NCI-H1694 (cell line): ENCODE results near the gene PLAAT3.
"Not testable (repeated sequence)": the region's sequence is repeated elsewhere in the genome, so short reads cannot be mapped to it uniquely, and the experiment has no call there.

Experiments used
- DNase-seq: peaks from one replicate; lab custom pipeline; 2025; lab: John Stamatoyannopoulos, UW

The PLAAT3 gene

DNA sequence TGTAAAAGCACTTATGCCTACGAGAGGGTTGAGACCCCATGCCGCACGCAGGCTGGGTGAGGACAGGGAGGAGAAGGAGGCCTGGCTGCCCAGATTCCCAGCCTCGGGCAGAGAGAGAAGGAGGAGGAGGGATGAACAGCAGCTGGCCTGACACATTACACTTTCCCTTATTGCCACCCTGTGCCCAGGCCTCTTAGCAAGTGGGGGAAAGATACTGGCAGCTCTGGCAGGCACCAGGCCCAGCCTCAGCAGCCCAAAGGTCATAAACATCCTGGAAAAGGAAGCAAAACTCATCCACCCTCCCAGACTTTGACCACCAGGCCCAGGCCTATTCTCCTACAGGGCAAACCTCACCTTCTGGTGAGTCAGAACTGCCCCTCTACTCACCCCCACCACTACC, 4.7 kb downstream of the PLAAT3 start:
- no peak for DNase-seq

DNA sequence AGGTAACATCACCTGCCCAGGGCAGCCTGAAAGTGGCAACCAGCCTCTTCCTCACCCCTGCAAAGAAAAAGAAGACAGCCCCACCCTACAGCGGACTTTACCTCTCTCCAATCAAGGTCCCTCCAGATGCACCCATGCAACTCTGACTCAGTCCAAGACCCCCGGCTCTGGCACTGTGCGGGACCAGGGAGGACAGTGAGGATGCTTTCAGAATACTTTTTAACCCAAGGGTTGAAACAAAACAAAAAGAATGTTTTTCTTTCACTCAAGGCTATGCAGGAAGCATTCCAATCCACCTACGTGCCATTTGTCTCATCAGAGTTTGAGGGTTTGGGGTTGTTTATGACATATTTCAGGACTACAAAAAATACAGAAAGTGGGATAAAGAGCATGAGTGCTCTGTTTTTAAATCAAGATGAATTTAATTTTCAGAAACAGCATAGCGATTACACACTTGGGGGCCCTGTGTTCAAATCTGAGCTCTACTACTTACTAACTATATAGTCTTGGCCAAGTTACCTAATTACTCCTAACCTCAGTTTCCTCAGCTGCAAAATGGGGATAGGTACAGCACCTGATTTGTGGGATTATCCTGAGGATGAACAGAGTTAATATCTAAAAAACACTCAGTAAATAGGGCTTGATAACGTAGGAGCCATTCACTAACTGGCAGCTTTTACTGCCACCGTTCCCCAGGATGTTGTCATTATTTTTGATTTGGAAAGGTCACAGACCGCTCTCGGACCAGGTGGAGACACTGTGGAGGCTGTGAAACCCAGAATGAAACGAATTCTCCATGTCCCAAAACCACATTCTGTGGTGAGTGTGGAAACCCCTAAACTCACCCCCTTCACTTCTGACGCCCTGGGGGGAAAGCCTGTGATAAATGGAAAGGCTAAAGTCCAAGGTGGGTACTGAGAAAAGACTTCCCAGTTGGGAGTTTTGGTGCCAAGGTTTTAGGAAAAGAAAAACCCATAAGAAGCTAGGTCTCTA, 5.6 kb downstream of the PLAAT3 start:
- no peak for DNase-seq

DNA sequence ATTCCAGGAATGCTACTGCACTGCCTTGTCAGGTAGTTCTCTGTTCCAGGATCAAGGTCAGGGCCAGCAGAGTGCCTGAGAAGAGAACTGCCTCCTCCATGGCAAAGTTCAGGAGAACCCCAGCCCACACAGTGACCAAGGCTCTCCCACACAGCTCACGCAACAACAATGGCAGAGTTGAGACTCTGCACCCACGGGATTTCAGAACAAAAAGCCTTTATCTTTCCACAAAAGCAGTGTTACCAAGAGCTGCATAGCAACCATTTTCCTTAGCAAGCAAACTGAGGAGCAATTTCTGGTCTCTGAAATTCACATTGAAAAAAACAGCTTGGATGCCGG, 11.1 kb downstream of the PLAAT3 start:
- DNase-seq: no peak

DNA sequence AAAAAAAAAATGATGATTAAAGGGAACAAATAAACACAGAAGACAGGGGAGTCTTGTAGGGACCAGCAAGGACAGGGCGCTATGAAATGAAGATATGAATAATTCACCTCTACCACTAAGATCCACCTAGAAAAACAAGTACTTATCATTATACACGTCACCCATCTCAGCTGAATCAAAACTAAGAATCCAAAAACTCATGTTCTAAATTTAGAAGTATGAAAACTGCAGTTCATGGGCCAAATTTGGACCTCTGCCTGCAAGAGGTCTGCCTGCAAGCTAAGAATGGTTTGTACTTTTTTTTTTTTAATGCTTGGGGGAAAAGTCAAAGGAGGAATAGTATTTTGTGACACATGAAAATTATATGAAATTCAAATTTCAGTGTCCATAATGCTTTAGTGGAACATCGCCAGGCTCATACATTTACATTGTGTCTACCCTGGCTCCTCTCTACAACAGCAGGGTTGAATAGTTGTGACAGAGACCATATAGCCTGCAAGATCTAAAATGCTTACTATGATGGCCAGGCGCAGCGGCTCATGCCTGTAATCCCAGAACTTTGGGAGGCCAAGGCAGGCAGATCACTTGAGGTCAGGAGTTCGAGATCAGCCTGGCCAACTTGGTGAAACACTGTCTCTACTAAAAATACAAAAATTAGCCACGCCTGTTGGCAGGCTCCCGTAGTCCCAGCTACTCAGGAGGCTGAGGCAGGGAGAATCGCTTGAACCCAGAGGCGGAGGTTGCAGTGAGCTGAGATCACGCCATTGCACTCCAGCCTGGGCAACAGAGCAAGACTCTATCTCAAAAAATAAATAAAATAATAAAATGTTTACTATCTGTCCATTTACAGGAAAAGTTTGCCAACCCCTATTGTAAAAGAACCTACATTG, 11.7 kb downstream of the PLAAT3 start:
- not testable (repeated sequence) for DNase-seq

DNA sequence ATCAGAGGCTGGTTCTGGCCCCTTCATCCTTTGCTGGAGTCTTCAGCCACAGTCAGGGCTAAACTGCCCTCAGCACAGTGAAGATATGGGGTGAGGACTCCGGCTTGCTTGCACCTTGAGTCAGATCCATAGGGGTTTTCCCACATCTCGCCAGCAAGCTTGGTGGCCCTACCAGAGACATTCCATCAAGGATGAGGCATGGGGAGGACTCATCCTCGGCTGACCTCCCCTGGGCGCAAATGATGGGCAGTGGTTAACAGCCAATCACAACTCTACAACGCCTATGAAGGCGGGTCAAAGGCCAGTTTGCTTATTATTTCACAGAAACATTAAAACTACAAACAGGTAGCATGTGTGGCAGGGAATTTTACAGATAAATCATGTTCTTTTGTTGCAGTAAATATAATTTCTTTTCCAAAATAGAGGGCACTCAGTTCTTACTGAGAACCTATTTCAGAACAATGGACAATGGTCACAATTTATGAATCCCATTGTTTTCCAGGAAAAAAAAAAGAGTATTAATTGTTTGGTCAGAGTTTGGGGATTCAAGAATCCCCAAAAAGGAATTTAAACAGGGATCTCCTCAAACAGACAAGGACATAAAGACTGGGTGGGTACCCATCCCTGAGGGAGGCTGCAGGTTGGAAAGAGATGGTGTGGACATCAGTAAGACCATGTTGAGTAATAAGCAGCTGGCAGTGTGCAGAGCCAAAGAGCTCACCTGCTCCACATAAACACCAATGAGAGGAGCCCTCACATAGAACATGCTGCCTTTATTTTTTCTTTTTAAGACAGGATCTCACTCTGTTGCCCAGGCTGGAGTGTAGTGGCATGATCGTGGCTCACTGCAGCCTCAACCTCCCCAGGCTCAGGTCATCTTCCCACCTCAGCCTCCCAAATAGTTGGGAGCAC, 14.8 kb downstream of the PLAAT3 start:
- no peak for DNase-seq

DNA sequence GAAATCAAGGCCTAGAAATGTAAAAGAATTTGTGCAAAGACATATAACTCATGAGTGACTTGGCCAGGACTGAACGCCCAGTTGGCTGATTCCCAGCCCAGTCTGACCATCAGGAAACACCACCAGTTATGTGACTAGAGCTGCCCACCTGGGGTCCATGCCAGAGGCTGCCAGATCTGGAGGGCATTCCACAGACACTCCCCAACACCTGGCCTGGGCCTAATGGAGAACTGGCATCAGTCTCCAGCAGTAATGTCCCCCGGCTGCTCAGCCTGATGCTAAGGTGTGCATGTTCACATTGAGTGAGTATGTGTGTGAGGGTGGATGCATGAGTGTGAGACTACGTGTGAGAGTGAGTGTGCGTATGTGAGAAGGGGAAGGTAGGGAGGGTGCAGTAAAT, 15.7 kb downstream of the PLAAT3 start:
- DNase-seq: no peak

DNA sequence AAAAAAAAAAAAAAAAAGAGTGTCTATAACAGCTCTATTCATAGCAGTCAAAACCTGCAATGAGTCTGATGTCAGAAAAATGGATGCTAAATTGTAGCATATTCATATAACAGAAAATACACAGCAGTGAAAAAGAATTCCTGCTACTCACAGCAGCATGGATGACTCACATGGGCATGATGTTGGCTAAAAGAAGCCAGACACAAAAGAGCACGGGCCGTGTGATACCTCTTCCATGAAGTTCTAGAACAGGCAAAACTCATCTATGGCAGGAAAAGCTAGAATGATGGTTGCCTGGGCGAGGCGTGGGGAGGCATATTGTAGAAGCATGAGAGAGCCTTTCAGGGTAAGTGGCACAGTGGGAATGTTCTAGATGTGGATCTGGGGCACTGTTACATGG, 18.9 kb downstream of the PLAAT3 start:
- DNase-seq: no peak

DNA sequence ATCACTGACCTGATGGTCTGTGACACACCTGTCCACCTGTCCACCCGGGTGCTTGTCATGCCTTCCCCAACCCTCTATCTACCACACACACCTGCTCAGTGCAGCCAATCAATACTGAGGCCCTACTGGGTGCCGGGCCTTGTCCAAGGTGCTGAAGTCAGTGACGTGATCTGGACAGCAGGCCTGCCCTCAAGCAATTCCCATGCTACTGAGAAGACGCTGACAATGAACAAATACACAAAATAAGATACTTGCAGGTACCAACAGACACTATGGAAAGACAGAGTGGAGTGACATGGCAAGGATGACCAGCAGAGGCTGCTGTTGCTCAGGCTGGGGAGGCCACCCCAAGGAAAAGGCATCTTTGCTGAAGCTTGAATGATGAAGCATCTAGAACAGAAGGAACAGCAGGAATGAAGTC, 21.2 kb downstream of the PLAAT3 start:
- no peak for DNase-seq

DNA sequence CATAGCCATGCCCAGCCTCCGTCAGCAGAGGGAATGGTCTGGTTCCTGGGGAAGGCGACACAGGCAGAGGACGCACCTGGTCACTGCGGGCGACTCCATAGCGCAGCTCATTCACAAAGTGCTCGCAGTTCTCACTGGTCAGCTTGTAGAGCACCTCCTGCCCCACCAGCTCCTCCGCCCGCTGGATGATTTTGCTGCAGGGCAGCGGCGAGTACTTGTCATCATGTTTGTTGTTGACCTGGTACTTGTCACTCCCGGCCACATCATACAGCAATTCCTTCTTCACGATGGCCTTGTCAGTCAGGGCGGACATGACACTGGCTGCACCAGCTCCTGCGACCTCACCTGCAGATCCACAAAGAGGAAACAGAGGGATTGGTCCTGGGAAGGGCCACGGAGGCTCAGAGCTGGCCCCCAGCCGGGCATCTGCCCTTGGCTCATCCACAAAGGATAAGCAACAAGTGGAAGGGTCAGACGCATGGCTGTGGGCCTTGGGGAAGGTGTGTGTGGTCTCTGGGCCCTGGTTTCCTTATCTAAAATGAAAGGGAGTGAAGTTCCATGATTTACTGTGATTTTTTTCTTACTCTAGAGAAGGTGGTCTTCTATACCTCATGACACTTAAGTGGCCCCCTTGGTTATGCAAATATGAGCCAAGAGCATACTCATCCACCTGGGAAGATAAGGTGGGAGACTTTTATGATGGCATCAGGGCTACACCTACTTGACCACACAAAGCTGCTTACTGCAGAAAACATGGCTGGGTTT, 24.0 kb downstream of the PLAAT3 start:
- DNase-seq: no peak

DNA sequence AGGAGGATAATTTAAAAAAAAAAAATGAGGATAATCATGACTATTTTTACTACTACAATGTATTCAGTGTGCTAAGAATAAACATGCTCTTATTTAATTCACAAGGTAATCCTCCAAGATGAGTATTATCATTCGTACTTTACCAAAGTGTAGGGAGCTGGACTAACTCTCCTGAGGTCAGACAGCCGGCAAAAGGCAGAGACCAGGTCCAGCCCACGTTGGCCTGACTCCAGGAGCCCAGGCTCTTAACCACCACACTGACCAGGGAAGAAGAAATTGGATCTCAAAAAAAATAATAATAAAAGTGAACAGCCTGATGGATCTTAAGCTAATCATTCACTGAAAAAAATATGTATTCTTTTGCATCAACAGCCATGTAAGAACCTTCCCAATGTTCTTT, 25.2 kb downstream of the PLAAT3 start:
- DNase-seq: no peak

DNA sequence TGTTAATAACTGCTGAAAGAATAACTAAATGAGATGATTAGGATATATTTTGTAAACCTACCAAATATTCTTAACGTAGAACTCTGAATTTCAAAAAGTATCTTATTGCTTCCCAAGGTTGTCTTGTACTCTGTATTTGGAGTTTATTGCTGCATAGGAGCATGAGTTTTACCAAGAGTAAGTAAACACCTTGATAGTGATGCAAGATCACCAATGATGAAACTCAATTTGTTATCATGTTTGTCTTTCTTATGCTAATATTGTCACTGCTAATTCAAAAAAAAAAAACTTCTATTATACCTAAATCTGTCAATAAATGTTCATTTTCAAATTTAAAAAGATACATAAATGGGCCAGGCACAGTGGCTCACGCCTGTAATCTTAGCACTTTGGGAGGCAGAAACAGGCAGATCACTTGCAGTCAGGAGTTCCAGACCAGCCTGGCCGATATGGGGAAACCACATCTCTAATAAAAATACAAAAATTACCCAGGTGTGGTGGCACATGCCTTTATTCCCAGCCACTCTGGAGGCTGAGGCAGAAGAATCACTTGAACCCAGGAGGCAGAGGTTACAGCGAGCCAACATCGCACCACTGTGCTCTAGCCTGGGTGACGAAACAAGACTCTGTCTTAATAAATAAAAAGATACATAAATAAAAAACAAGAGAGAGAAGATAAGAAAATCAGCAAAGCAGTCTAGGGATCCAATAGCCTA, 27.6 kb downstream of the PLAAT3 start:
- no peak for DNase-seq

DNA sequence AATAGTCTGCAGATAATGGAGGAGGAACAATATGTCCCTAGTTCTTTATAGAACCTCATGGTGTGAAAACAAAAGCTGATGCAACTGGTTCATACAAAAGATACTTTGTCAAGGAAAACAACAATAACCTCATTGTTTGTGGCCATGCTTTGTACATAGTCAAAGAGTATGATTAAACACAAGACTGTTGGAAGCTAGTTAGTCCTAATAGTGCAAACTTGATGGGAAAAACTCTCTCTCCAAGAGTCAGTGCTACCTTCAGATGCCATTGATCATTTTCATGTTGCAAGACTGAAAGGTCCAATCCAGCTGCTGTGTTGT, 30.9 kb downstream of the PLAAT3 start:
- DNase-seq: no peak

DNA sequence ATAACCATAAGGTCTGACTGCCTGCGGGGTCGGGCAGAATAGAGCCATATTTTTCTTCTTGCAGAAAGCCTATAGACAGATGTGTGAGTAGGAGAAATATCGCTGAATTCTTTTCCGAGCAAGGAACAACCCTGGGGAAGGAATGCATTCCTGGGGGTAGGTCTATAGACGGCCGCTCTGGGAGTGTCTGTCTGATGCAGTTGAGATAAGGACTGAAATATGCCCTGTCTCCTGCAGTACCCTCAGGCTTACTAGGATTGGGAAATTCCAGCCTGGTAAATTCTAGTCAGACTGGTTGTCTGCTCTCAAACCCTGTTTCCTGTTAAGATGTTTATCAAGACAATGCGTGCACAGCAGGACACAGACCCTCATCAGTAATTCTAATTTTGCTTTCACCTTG, 33.0 kb downstream of the PLAAT3 start:
- not testable (repeated sequence) for DNase-seq

DNA sequence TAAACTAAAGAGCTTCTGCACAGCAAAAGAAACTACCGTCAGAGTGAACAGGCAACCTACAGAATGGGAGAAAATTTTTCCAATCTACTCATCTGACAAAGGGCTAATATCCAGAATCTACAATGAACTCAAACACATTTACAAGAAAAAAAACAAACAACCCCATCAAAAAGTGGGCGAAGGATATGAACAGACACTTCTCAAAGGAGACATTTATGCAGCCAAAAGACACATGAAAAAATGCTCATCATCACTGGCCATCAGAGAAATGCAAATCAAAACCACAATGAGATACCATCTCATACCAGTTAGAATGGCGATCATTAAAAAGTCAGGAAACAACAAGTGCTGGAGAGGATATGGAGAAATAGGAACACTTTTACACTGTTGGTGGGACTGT, 35.4 kb downstream of the PLAAT3 start:
- DNase-seq: not testable (repeated sequence)

DNA sequence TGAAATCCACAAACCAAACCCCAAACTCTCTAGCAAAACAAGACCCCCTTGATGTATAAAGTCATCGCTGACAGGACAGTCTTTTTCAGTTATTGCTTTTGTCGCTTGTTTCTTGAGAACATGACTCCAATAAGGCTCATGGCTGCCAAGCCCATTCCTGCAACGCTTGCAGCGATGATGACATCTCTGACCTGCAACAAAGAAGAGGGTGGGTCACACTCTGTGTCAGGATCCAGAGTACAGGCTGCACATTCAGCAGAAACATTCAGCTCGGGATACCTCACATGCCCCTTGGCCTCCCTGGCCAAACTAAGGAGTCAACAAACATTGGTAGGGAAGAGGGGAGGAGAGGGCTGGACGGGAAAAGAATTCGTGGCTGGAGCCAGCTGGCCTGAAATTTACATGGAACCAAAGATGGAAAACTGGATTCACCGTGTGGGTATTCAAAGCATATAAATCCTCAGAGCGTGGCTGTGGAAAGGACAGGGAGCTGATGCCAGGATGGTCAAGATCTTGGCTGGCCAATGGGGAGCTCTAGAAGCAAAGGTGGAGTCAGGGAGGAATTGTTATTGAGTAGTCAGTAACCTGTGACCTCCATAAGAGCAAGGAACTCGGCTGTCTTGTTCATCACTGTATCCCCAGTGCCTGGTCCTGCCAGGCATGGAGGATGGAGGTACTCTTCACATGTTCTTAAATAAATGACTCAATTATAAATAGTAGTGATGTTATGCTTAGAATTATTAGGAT, 39.2 kb downstream of the PLAAT3 start:
- DNase-seq: no peak

DNA sequence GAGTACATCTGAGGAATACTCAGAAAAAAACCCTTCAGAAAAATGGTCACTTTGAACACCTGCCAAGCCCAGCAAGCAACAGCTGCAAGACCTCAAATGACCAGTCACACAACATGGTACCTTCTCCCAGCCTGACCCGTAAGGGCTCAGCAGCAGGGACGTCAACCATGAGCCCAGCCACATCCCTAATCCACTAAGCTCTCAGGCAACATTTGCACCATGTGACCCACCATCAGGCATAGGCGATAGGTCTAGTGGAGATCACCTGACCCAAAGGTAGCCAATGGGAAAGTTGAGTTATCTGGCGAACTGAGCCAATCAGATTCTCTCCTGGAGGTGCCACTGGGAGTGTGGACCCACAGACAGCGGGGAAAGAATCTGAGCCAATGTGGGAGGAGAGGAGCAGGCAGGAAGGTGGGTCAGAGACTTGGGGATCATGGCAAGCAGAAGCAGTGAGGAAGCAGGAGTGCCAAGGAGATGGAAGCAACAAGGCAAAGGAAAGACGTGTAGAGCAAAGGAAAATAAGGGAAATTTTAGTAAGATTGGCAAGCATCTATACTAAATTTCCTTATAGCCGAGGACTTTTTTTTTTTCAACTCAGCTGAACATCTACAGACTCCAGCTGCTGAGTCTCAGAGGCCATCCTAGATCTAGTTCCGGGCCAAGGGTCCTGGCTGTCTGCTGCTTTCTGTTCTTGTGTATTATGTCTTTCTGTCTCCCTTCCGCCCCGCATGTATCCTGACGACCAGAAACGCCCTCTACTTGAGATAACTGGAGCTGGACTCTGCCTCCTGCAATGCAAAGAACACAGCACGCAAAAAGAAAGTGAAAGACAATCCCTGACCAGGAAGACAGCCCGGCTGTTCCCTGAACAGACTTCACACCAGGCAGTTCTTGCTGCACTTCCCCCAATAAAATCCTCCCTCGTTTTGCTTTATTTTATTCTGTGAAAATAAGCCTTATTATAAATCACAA, 40.1 kb downstream of the PLAAT3 start:
- no peak for DNase-seq

DNA sequence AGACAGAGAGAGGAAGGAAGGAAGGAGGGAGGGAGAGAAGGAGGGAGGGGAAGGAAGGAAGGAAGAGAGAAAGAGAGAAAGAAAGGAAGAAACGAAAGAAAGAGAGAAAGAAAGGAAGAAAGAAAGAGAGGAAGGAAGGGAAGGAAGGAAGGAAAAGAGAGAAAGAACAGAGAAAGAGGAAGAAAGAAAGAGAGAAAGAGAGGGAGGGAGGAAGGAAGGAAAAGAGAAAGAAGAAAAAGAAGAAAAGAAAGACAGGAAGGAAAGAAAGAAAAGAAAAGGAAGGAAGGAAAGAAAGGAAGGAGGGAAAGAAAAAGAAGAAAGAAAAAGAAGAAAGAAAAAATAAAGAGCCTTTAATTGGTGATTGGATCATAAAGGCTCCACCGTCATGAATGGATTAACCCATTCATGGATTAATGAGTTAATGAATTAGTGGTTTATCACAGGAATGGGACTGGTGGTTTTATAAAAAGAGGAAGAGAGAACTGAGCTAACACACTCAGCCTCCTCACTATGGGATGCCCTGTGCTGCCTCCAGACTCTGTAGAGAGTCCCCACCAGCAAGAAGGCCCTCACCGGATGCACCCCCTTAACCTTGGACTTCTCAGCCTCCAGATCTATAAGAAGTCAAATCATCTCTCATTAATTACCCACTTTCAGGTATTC, 42.1 kb downstream of the PLAAT3 start:
- DNase-seq: no peak

DNA sequence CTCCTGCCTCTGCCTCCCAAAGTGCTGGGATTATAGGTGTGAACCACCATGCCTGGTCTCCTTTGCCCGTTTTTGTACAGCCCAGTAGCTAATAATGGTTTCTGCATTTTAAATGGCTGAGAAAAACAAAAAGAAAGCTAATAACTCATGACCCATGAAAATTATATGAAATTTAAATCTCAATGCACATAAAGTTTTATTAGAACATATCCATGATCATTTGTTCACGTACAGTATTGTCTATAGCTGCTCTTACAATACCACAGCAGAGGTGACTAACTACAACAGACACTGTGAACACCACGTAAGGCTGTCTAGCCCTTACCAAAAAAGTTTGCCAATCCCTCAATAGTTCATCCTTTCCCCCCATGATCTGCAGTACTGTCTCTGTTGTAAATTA, 44.7 kb downstream of the PLAAT3 start:
- no peak for DNase-seq
